COLO668 (cell line): ENCODE data around the gene TAS2R38.
"Not testable (repeated sequence)": the region's sequence is repeated elsewhere in the genome, so short reads cannot be mapped to it uniquely, and the experiment has no call there.

Experiments
- DNase-seq: peaks from one replicate; lab custom pipeline; 2025; ENCODE audit not compliant: unreplicated experiment; lab: John Stamatoyannopoulos, UW

Gene TAS2R38

GRCh38 chr7:141973673-141974072 lies at the start of gene TAS2R38:
TSS of gene TAS2R38 (minus strand) at chr7:141973773. CDS start at chr7:141973689, 84 bp downstream.
- DNase-seq = no peak

- DNase-seq = no peak
Observed at GRCh38 chr7:142018154-142018553, 44.6 kb upstream of the TAS2R38 start.

GRCh38 chr7:142017451-142017850 lies 43.9 kb upstream of the TAS2R38 start:
- DNase-seq = no peak

GRCh38 chr7:142012825-142013511 lies 39.4 kb upstream of the TAS2R38 start:
- DNase-seq = no peak

- DNase-seq = no peak
Observed at GRCh38 chr7:142010952-142011548, 37.5 kb upstream of the TAS2R38 start.

- no peak for DNase-seq
Observed at GRCh38 chr7:142009187-142009586, 35.6 kb upstream of the TAS2R38 start.

GRCh38 chr7:142006577-142006976 lies 33.0 kb upstream of the TAS2R38 start:
- no peak for DNase-seq

GRCh38 chr7:142002179-142002578 lies 28.6 kb upstream of the TAS2R38 start:
- no peak for DNase-seq

GRCh38 chr7:142001163-142001874 lies 27.7 kb upstream of the TAS2R38 start:
- DNase-seq = peak; percentile 55

- DNase-seq = no peak
Observed at GRCh38 chr7:142000244-142000643, 26.7 kb upstream of the TAS2R38 start.

- DNase-seq = peak; percentile 61
Observed at GRCh38 chr7:141999058-141999623, 25.6 kb upstream of the TAS2R38 start.

GRCh38 chr7:141993354-141993753 lies 19.8 kb upstream of the TAS2R38 start:
- DNase-seq = no peak

- no peak for DNase-seq
Observed at GRCh38 chr7:141992688-141993087, 19.1 kb upstream of the TAS2R38 start.

- DNase-seq = no peak
Observed at GRCh38 chr7:141992156-141992555, 18.6 kb upstream of the TAS2R38 start.

GRCh38 chr7:141991140-141991539 lies 17.6 kb upstream of the TAS2R38 start:
- DNase-seq = no peak

GRCh38 chr7:141990011-141990725 lies 16.6 kb upstream of the TAS2R38 start:
- no peak for DNase-seq

GRCh38 chr7:141987803-141988202 lies 14.2 kb upstream of the TAS2R38 start:
- DNase-seq = not testable (repeated sequence)

GRCh38 chr7:141986923-141987322 lies 13.3 kb upstream of the TAS2R38 start:
- no peak for DNase-seq

GRCh38 chr7:141985926-141986325 lies 12.4 kb upstream of the TAS2R38 start:
- DNase-seq = not testable (repeated sequence)

GRCh38 chr7:141979568-141979967 lies 6.0 kb upstream of the TAS2R38 start:
- DNase-seq = no peak

GRCh38 chr7:141978351-141978750 lies 4.8 kb upstream of the TAS2R38 start:
- DNase-seq = no peak
